ENCODE data around the gene TRIM25.

The TRIM25 gene

DNA sequence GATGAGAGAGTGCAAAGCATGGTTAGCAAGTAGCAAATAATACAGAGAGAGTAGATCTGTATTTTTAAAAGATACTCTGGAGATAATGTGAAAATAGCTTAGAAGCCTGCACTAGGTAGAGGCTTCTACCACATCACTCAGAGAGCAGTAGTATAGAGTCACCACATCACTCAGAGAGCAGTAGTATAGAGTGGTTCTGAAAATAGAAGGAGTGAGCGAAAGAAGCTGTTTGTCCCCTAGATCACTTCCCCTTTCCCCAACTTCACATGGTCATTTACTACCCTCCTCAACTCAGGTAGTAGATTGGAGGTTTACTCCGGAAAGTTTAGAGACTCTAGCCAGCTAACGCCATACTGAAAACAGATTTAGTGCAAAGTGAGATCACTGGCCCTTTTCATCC, 62.8 kb downstream of the TRIM25 start:
- no peak for DNase-seq

DNA sequence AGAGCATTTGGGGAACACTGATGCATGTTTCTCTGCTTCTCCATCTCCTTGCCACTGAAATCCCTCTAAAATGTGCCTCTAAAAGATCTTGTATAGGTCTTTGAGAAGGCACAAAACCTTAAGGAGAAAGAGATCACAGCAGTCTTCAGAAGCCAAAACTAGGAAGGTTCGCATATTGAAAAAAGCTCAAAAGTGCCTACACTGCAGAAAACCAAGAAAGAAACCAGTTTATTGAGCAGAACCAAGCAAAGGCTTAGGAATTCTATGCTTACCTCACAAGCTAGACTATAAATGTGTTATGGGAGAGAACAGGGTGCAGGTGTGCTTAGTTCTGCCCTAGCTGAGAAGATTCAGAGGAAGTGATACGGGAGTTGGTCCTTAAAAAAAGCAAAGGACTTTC, 63.3 kb downstream of the TRIM25 start:
- DNase-seq = no peak

DNA sequence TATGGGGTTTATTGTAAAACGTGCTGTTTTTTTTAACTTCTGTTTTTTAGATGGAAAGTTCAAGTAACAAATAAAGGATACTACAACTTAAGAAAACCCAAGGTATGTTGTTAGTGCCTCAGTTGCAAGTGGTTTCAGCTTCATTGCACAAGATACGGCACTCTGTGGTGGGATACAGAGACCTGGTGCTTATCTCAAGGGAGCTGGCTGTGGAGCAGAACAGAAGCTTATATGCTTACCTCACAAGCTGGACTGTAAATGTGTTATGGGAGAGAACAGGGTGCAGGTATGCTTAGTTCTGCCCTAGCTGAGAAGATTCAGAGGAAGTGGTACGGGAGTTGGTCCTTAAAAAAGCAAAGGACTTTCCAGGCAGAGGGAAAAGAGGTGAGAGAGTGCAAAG, 64.7 kb downstream of the TRIM25 start:
- no peak for DNase-seq

DNA sequence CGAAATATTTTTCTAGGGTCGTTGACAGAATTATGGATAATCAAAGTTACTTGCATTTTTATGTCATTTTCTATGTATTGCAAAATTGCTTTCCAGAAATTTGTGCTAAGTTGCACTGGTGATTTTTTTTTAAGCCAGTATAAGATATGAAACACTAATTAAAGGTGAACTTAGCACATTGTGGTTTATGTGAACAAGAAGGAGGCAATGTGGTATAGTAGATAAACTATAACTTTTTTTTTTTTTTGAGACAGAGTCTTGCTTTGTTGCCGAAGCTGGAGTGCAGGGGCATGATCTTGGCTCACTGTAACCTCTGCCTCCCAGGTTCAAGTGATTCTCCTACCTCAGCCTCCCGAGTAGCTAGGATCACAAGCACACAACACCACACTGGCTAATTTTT, 66.7 kb downstream of the TRIM25 start:
- no peak for DNase-seq

DNA sequence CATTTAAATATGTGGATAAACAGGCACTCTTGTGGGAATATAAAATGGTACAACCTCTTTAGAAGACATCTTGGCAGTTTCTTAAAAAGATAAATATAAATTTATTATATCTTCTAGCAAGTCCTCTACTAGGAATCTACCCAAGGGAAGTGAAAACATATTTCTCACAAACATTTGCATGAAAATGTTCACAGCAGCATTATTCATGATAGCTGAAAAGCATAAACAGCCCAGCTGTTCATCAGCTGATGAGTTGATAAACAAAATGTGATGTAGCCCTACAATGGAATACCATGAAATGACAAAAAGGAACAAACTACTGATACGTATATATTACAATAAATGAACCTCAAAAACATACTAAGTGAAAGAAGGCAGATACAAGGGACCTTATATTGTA, 67.9 kb downstream of the TRIM25 start:
- no peak for DNase-seq

DNA sequence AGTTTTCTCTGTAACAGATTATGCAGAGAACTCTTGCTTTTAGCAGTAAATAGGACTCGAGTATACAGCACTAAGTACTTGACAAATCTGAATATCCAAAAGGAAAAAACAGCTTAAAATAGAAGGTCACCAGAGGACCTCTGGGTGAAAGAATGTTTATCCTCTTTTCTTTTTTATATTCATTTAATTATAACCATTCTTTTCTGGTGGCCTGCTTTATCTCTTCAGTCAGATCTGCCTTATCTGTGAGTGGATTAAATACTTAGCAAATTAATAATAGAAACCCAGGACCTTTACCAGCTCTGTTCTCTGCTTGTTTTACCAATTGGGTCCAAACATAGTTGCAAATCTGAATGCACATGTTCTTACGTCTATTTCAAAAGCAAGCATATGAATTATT, 71.3 kb downstream of the TRIM25 start:
- no peak for DNase-seq

DNA sequence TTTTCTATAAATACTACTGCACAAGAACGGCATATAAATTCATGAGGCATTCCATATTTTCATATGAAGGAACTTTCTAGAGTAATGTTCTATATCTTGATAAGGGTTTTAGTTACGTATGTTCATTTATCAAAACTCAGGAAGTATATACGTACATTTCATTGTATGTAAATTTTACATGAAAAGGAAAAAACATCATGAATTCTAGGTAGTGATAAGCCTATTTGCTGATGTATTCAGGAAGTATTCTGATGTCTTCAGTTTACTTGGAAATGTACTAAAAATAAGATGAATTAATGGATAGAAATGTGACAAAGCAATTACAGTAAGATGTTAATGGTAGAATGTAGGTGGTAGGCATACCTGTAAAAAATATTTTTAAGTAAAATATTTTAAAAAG, 75.2 kb downstream of the TRIM25 start:
- no peak for DNase-seq
